IPS DF 19.7 (cell line): Measurements from ENCODE around the gene FSD1L.
"Not testable (repeated sequence)": the region's sequence is repeated elsewhere in the genome, so short reads cannot be mapped to it uniquely, and the experiment has no call there.

ENCODE experiments used
- DNase-seq: peaks from one replicate; pipeline ENCODE4 v3.0.0-alpha.2; 2013; ENCODE audit warnings: low read depth, low spot score

Gene FSD1L

GRCh38 chr9:105557804-105558610 is 110.2 kb downstream of the FSD1L start, which contains the start of gene FKTN:
Gene FKTN (plus strand): TSS chr9:105558131. CDS start chr9:105575033, 16,902 bp downstream.
- DNase-seq, result peak; percentile 63

GRCh38 chr9:105572455-105572854 is 124.6 kb downstream of the FSD1L start:
- DNase-seq, result no peak

- not testable (repeated sequence) for DNase-seq
Observed at GRCh38 chr9:105579952-105580351, 132.1 kb downstream of the FSD1L start.

GRCh38 chr9:105581550-105581949 is 133.7 kb downstream of the FSD1L start:
- not testable (repeated sequence) for DNase-seq

GRCh38 chr9:105593145-105593544 is 145.3 kb downstream of the FSD1L start:
- DNase-seq, result no peak
